Mammary epithelial cell (primary cell): ENCODE data around the gene CCDC187.

ENCODE experiments used
- CTCF ChIP-seq, 2 donors: IDR thresholded peaks in 1 of 2; conservative IDR thresholded peaks in 1 of 2; 2 replicates each; pipeline ENCODE4 v1.5.1; 2011 to 2012; ENCODE audit warnings: inconsistent platforms in 2 of 2, low read length in 2 of 2, mild to moderate bottlenecking in 2 of 2, control low read depth in 1 of 2, low read depth in 1 of 2; ENCODE audit not compliant: insufficient read depth in 1 of 2; ENCODE audit errors: extremely low read depth in 1 of 2
- EZH2 ChIP-seq: IDR thresholded peaks from 2 replicates; pipeline ENCODE4 v1.6.1; 2012; ENCODE audit warnings: low read length, inconsistent platforms, borderline replicate concordance

GRCh38 chr9:136316896-136317676, 13.2 kb upstream of the CCDC187 start:
- TF ChIP-seq CTCF (conservative IDR thresholded peaks at IDR 0.05 in 1 of 2, IDR thresholded peaks at IDR 0.05 in 1 of 2; ENCODE audit: extremely low read depth in 1 of 2, insufficient read depth in 1 of 2, low read depth in 1 of 2, low read length in 2 of 2): no peak
- no peak for TF ChIP-seq EZH2
